ENCODE measurements around the gene GLRX2. TPM values are rescaled to one million over a fixed set of nuclear protein-coding genes. Genes with fewer than 3 reads are reported as not detected.

GLRX2 gene
- total RNA-seq, 1 experiment from 2014 or later: 30.6 TPM

GRCh38 chr1:193083365-193084088, 21.7 kb downstream of the GLRX2 start (continued):
- TF ChIP-seq, protein P1, sequence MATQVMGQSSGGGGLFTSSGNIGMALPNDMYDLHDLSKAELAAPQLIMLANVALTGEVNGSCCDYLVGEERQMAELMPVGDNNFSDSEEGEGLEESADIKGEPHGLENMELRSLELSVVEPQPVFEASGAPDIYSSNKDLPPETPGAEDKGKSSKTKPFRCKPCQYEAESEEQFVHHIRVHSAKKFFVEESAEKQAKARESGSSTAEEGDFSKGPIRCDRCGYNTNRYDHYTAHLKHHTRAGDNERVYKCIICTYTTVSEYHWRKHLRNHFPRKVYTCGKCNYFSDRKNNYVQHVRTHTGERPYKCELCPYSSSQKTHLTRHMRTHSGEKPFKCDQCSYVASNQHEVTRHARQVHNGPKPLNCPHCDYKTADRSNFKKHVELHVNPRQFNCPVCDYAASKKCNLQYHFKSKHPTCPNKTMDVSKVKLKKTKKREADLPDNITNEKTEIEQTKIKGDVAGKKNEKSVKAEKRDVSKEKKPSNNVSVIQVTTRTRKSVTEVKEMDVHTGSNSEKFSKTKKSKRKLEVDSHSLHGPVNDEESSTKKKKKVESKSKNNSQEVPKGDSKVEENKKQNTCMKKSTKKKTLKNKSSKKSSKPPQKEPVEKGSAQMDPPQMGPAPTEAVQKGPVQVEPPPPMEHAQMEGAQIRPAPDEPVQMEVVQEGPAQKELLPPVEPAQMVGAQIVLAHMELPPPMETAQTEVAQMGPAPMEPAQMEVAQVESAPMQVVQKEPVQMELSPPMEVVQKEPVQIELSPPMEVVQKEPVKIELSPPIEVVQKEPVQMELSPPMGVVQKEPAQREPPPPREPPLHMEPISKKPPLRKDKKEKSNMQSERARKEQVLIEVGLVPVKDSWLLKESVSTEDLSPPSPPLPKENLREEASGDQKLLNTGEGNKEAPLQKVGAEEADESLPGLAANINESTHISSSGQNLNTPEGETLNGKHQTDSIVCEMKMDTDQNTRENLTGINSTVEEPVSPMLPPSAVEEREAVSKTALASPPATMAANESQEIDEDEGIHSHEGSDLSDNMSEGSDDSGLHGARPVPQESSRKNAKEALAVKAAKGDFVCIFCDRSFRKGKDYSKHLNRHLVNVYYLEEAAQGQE (IDR thresholded peaks at IDR 0.05; ENCODE audit: low read depth): no peak
- no peak for TF ChIP-seq YY1 (IDR thresholded peaks at IDR 0.05; ENCODE audit: extremely low read depth, insufficient replicate concordance, low read depth, low read length)
- no peak for TF ChIP-seq TCF7L2 (IDR thresholded peaks at IDR 0.05; ENCODE audit: borderline replicate concordance, extremely low read depth, insufficient read depth, insufficient read length)
- no peak for TF ChIP-seq CTCF (IDR thresholded peaks at IDR 0.05 in 2 of 3, conservative IDR thresholded peaks at IDR 0.05 in 1 of 3; ENCODE audit: borderline replicate concordance in 1 of 3, insufficient read depth in 1 of 3, low read depth in 2 of 3, low read length in 2 of 3)
- no peak for TF ChIP-seq ZNF274 (IDR thresholded peaks at IDR 0.05; ENCODE audit: low read depth, low read length)
- no peak for TF ChIP-seq EZH2phosphoT487 (IDR thresholded peaks at IDR 0.05; ENCODE audit: borderline replicate concordance)

Data from HCT116 (cell line).